Stimulated activated CD8-positive, alpha-beta memory T cell treated with anti-CD3 and anti-CD28 coated beads, Interleukin-4, amount 100 ng/mL, for 48 hours (primary cell): Measurements from ENCODE around the gene FMNL2.

Experiments
- DNase-seq: peaks from one replicate; pipeline ENCODE4 v3.0.0-alpha.2; 2020

FMNL2 gene

DNA sequence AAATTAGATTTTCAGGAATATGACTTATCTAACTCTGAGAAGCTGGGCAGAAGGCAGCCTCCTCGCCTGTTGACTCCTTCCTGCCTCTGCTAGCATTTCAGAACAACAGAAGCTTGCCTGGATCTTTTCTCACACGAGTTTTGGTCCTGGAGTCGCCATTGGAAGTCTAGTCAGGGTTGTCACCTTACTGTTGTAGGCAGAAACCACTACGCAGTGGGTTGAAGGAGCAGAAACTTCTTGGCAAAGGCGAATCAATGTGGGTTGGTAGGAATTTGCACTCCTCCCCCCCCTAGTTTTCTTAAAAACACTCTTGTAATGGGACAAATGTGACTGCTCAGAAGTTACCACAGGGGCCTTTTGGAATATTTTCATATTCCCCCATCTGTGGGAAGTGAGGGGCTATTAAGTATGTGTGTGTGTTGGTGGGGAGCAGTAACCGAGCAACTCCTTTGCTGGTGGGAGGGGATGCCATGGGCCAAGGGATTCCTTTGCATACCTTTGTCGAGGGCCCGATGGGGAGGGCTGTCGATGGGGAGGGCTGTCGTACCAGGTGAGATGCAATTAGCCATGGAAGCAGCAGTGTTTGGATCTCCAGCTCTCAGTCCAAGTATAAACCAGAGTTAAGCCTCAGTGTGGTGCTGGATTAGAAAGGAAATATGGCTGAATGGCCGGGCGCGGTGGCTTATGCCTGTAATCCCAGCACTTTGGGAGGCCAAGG is 117.4 kb downstream of the FMNL2 start:
- no peak for DNase-seq

DNA sequence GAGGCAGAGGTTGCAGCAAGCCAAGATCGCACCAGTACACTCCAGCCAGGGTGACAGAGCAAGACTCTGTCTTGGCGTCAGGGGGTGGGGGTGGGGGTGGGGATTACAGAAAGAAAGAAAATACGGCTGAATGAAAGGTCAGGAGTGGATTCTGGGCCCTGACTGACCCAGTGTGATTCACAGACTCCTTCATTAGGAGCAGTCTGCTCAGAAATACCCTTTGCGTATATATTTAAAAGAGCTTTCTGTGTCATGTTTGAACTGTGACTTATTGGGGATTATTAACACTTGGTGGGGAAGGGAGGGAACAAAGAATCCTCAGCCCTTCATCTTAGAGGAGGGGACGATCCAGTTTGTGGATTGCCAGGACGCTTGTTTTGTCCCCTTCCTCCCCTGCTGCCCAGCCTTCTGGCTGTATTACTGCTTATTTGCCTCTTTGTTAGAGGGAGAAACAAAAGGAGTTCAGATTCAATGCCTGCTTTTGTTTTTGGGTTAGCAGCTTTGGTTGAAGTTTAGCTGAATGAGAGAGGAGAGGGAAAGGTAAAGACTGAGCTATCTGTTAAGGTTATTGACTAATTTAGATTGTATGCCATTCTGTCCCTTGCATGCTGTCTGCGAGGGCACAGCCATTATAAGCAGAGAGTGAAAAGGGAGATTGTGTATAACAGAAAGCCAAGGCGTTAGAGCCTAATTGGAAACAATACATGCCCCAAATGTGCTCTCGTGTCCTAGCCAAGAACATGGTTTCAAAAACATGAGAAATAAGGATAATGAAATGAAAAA is 118.3 kb downstream of the FMNL2 start:
- DNase-seq = no peak

- no peak for DNase-seq
Observed at GRCh38 chr2:152454371-152454770, 119.4 kb downstream of the FMNL2 start.

DNA sequence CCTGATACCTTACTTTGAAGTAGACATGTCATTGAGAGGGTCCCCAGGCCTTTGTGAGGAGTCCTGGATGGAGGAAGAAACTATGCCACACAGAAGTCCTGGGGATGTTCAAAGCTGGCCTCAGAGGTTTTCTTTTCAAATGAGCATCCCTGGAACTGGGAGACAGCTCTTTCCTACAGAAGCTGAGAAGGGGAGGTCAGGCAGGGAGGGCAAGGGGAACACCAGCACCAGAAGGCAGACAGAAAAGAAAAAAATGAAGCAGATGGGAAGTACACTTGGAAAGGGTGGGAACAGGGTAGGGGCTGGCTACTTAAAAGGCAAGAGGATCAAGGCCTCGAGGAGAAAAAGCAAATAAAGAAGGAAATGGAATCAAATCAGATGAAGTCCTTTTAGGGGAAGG is 120.0 kb downstream of the FMNL2 start:
- no peak for DNase-seq

DNA sequence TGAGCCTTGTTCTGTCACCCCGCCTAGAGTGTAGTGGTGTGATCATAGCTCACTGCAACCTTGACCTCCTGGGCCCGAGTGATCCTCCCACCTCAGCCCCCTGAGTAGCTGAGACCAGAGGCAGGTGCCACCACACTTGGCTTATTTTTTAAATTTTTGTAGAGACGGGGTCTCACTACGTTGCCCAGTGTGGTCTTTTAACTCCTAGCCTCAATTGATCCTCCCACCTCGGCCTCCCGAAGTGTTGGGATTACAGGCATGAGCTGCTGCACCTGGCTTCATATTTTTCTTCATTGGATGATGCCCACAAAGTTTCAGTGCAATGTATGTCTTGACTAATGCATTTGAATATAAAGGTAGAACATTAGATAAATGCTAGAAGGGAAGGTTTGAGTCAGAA is 120.8 kb downstream of the FMNL2 start:
- DNase-seq = no peak

DNA sequence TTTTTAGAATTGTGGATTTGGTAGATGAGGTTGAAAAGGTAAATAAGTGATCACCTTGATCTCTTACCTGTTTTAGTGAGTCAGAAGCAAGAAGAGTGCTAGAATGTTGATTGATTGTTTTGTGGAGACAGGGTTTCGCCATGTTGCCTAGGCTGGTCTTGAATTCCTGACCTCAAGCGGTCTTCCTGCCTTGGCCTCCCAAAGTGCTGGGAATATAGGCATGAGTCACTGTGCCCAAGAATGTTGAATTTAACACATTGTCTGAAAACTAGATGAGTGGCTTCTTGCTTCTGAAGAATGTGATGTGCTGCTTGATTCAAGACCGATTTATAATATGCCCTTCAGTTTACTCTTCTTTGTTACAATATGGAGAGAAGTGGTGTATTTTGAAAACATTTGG is 121.3 kb downstream of the FMNL2 start:
- DNase-seq = no peak

DNA sequence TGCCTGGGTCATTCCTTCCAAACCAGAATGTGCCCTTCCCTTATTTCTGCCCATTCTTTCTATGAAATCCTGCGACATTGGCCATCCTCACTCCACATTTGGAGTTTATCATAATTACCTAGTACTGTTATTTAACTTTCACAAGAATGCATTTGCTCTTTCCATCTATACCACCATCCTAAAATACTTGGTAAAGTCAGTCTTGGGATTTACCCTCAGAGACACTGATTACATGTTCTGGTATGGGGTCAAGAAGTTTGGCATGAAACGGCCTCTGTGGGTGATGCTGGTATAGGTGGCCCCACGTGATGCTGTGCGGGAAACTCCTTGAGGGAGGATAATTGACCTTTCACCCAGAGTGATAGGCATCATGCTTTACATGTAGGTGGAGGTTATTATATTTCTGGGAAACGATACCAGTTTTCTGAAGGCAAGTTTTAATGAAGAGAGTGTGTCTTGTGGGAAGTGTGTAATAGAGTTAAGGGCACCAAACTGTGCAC is 123.5 kb downstream of the FMNL2 start:
- DNase-seq = no peak

- no peak for DNase-seq
Observed at GRCh38 chr2:152459091-152459490, 124.1 kb downstream of the FMNL2 start.

- no peak for DNase-seq
Observed at GRCh38 chr2:152460567-152460966, 125.6 kb downstream of the FMNL2 start.

- no peak for DNase-seq
Observed at GRCh38 chr2:152462120-152462519, 127.1 kb downstream of the FMNL2 start.

- DNase-seq = no peak
Observed at GRCh38 chr2:152462779-152463178, 127.8 kb downstream of the FMNL2 start.

DNA sequence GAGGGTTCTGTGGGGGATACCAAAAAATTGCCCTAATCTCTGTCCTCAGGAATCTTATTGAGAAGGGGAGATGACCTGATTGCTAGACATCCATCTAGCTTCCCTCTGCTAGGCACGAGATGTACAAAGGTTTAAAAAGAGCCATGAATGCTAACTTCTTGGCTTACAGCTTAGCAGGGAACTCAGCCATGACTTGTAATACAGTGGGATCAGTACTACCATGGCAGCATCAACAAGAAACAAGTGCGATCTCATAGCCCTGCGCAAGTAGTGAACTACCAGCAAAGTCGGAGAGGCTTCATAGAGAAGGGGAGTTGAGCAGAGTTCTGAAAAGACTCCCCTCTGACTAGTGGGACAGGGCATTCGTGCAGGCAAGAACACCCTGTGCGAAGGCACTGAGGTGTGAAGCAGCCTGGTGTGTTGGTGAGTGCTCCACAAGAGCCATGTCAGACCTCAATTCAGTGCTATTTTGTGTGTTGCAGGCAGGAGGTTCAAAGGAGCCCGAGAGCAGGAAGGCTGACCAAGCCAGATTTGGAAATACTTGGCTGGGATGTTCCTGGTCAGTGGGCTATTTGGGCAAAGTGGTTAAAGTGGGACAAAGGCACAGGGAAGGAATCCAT is 130.0 kb downstream of the FMNL2 start:
- no peak for DNase-seq

- DNase-seq = no peak
Observed at GRCh38 chr2:152465541-152465940, 130.6 kb downstream of the FMNL2 start.

DNA sequence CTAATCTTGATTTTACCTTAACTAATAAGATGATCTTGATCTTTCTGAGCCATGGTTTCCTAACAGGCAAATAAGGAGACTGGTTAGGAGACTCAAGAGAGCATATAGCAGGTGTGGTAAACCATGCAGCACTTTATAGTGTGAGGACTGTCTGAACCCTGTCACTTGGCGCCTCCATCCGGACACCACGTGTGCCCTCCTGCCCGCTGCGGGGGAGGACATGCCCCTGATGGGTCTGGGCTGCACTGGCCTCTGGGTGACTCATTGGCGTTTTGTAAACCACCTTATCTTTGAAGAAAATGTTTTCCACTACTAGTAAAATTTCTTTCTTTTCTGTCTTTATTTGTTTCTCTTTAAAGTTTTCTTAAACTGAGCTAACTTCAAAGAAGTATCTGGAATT is 131.1 kb downstream of the FMNL2 start:
- DNase-seq = no peak

DNA sequence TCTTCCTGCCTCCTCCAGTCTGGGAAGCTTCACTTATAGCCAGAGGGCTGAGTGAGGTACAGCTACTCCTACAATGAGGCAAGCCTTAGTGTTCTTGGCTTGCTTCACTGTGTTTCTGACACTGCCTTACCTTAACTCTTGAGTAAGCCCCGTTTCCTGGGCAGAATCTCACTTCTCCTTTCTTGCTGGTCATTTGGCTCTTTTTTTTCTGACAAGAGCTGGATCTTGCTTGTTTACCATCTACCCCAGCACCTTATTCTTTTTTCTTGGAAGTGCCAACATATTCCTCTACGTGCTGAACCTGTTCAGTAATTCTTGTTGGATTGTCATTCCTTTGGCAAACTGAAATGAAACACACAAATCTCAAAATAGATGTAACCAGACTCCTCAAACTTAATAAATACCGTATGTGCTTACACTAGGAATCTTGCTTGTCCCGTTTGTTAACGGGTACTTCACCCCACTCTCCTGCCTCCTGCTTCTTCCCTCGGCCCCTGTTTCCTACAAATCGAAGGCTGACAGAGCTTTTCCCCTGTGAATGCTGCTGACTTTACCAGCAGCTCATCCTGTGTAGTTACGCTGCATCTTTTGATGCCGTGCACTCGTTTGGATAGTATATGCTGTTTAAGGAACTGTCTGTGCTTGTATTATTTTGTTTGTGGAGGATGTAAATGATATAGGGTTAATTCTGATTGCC is 132.2 kb downstream of the FMNL2 start:
- no peak for DNase-seq

- no peak for DNase-seq
Observed at GRCh38 chr2:152467677-152468410, 132.9 kb downstream of the FMNL2 start.

DNA sequence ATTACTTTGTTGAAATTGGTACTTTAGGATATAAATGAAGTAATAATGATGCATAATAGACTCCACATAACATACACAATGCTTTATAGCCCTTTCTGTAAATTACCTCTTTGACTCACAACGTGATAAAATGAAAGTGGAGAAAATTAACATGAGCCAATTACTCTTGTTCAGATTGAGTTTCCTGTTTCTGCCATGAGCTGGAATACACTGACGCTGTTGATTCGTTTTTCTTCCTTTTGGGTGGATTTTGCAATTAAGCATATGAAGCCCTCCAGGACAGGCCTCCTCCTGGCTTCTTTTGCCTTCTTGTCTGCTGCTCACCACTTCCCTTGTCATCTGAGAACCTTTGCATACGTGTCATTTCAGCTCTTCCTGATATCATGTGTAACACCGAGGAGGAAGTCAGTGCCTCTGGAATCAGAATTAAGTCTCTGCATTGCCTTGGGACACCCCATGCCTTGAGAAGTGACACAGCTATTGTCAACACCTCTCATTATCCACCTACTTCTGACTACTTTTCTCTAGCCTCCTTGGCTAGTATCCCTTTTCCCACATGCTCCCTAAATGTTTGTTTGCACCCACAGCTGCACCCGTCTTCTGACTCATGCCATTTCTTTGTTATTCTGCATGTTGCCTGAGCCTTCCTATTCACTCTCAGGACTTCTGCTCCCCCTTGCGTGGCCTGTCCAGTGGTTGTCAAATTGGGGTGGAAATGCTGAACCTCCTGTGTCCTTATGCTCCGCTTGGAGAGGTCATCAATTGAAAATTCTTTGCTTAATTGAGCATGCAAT is 134.1 kb downstream of the FMNL2 start:
- no peak for DNase-seq

DNA sequence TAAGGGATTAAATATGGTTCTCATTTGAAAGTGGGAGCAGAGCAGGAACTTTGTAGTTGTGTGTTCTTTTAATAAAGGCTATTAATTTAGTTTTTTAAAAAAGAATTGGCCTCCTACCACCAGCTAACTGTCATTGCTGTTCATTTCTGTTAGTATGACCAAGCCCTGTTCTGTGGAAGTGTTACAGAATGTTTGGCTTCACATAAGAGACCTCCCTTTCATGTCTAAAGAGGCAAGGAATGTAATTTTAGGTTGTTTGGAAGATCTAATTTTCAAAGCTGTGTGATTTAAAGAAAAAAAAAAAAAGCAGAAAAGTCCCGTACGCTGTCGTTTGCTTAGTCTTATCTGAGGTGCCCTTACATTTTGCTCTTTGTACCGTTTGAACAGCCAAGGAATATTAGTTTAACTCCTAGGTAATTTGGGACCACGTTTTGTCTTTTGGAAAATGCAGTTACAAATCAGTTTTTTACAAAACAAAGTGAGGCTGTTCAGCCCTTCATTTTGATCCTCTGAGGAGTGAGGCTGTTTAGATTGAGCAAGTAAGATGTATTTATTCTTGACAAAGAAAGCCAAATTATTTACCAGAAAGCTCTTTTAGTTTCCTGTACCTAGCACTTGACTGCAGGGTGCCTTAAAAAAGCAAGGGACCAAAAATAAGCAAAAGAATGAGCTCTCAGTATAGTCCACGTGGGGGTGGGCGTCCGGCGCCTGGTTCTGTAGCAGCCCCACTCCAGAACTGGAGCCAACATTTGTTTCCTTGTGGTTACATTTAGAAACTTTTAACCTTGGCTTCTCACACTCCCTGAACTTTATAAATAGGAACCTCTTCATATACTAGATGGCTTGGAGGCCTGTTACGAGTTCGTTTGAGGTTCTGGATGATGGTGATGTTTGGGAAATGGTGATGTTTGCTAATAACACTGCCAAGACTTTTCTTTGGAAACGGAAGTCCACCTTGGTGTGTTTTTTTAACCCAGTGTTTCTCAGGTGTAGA is 136.2 kb downstream of the FMNL2 start:
- no peak for DNase-seq

DNA sequence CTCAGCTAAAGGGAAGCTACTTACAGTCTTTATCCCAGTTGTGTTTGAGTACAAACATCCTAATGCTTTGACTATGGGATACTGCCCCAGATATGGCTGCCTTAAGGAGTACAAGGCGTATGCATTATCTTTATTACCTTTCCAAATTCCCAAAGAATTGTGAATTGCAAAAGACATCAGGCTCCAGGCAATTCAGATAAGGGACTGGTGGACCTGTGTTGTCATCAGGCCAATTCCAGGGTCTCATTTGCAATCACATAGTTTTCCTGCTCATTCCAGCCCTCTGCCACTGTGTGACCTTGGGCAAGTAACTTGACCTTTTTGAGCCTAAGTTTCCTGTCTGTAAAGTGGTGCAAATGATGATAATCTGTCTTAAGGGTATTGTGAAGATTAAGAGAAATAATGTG is 137.5 kb downstream of the FMNL2 start:
- DNase-seq = no peak

- DNase-seq = no peak
Observed at GRCh38 chr2:152473151-152473857, 138.3 kb downstream of the FMNL2 start.
